IMR-90 (cell line): ENCODE measurements around the gene TMEM63A. TPM values are rescaled to one million over a fixed set of nuclear protein-coding genes. Genes with fewer than 3 reads are reported as not detected.

Experiments used
- ATAC-seq: fragments of 200-7000 bp; cut with Tn5 transposase; 2 replicates; pipeline ENCODE4 v1.9.1; 2020; ENCODE audit warnings: low read depth, mild to moderate bottlenecking, moderate library complexity
- BruUV-seq: library from RNA; stranded (reverse); fragments of 400-500 nt; replicated peaks from 2 replicates; lab custom pipeline; 2021; lab: Mats Ljungman, UMichigan
- CTCF ChIA-PET: fragments of 300-600 bp; formaldehyde crosslinking; extraction: SDS; loops from one replicate; lab custom pipeline; 2021; ENCODE audit warnings: antibody characterized with exemption; lab: Yijun Ruan, JAX
- POLR2A ChIA-PET: fragments of 300-600 bp; sonication (Branson Sonifier 250); formaldehyde crosslinking; loops from one replicate; lab custom pipeline; 2022; ENCODE audit warnings: antibody characterized with exemption; ENCODE audit not compliant: unreplicated experiment; lab: Charles Lee
- DNase-seq: peaks from one replicate; pipeline ENCODE4 v3.0.0; 2013
- H2AFZ ChIP-seq: replicated peaks from 2 replicates; pipeline ENCODE3; 2013; ENCODE audit warnings: low read length, mild to moderate bottlenecking; ENCODE audit not compliant: poor library complexity
- H2AK5ac ChIP-seq: 2 replicates; pipeline ENCODE4 v1.6.1; 2013; ENCODE audit warnings: low read depth, low read length, inconsistent platforms
- H2AK9ac ChIP-seq: replicated peaks from 2 replicates; pipeline ENCODE3; 2013; ENCODE audit warnings: mild to moderate bottlenecking, low read depth, low read length, moderate library complexity; ENCODE audit not compliant: poor library complexity
- H2BK120ac ChIP-seq: 2 replicates; pipeline ENCODE4 v1.6.1; 2013; ENCODE audit warnings: low read depth, low read length, inconsistent platforms
- H2BK15ac ChIP-seq: 3 replicates; pipeline ENCODE4 v1.6.1; 2013; ENCODE audit warnings: low read depth, low read length, inconsistent platforms
- H2BK20ac ChIP-seq: 2 replicates; pipeline ENCODE4 v1.6.1; 2013; ENCODE audit warnings: low read depth, mild to moderate bottlenecking, inconsistent platforms, low read length, moderate library complexity
- H2BK5ac ChIP-seq: 2 replicates; pipeline ENCODE4 v1.6.1; 2013; ENCODE audit warnings: mild to moderate bottlenecking, low read depth, low read length, inconsistent platforms; ENCODE audit not compliant: poor library complexity, severe bottlenecking
- H3K14ac ChIP-seq: replicated peaks from 2 replicates; pipeline ENCODE4 v1.6.1; 2013; ENCODE audit warnings: low read depth, low read length, inconsistent platforms
- H3K18ac ChIP-seq: 2 replicates; pipeline ENCODE4 v1.6.1; 2013; ENCODE audit warnings: low read depth, low read length, control low read depth
- H3K23ac ChIP-seq: 2 replicates; pipeline ENCODE4 v1.6.1; 2013; ENCODE audit warnings: low read depth, low read length, inconsistent platforms
- H3K27ac ChIP-seq: 2 replicates; pipeline ENCODE4 v1.5.1; 2013; ENCODE audit warnings: mild to moderate bottlenecking, control low read depth, low read length; ENCODE audit not compliant: insufficient read depth
- H3K27me3 ChIP-seq: 2 replicates; pipeline ENCODE4 v1.6.1; 2013; ENCODE audit warnings: low read length; ENCODE audit not compliant: control insufficient read depth, insufficient read depth
- H3K36me3 ChIP-seq: 2 replicates; pipeline ENCODE4 v1.6.1; 2013; ENCODE audit warnings: low read length, mixed read lengths; ENCODE audit not compliant: control insufficient read depth, insufficient read depth
- H3K4ac ChIP-seq: 2 replicates; pipeline ENCODE4 v1.6.1; 2013; ENCODE audit warnings: low read depth, low read length, inconsistent platforms
- H3K4me1 ChIP-seq: 2 replicates; pipeline ENCODE4 v1.6.1; 2013; ENCODE audit warnings: low read length, mixed read lengths; ENCODE audit not compliant: control insufficient read depth, insufficient read depth
- H3K4me2 ChIP-seq: 2 replicates; pipeline ENCODE4 v1.6.1; 2013; ENCODE audit warnings: low read depth, mild to moderate bottlenecking, control low read depth, low read length, moderate library complexity
- H3K4me3 ChIP-seq: 2 replicates; pipeline ENCODE4 v1.5.1; 2013; ENCODE audit warnings: low read depth, mild to moderate bottlenecking, control low read depth, low read length, moderate library complexity; ENCODE audit not compliant: insufficient read depth
- H3K56ac ChIP-seq: 2 replicates; pipeline ENCODE4 v1.6.1; 2013; ENCODE audit warnings: low read length, inconsistent platforms; ENCODE audit not compliant: insufficient read depth; ENCODE audit errors: extremely low read depth
- H3K79me1 ChIP-seq, 2 experiments: 2 replicates each; pipeline ENCODE4 v1.6.1; 2013; ENCODE audit warnings: low read length in 2 of 2, inconsistent platforms in 1 of 2, low read depth in 1 of 2
- H3K9ac ChIP-seq: 2 replicates; pipeline ENCODE4 v1.6.1; 2013; ENCODE audit warnings: low read depth, low read length, control low read depth
- H3K9me1 ChIP-seq: 2 replicates; pipeline ENCODE4 v1.6.1; 2013; ENCODE audit warnings: low read length, inconsistent platforms; ENCODE audit not compliant: insufficient read depth
- H3K9me3 ChIP-seq: 2 replicates; pipeline ENCODE4 v1.6.1; 2013; ENCODE audit warnings: low read length; ENCODE audit not compliant: control insufficient read depth, insufficient read depth
- H4K20me1 ChIP-seq: 2 replicates; pipeline ENCODE4 v1.6.1; 2013; ENCODE audit warnings: low read length, inconsistent platforms; ENCODE audit not compliant: insufficient read depth
- H4K5ac ChIP-seq: 2 replicates; pipeline ENCODE4 v1.6.1; 2013; ENCODE audit warnings: mild to moderate bottlenecking, low read depth, low read length, control low read depth
- H4K8ac ChIP-seq, 2 experiments: 2 replicates each; pipeline ENCODE4 v1.6.1; 2013; ENCODE audit warnings: low read depth in 2 of 2, low read length in 2 of 2, control low read depth in 1 of 2, inconsistent platforms in 1 of 2
- H4K91ac ChIP-seq: 2 replicates; pipeline ENCODE4 v1.6.1; 2013; ENCODE audit warnings: low read depth, low read length, inconsistent platforms; ENCODE audit not compliant: insufficient read depth
- CTCF ChIP-seq: conservative IDR thresholded peaks from 2 replicates; pipeline ENCODE4 v1.5.1; 2012; ENCODE audit warnings: mild to moderate bottlenecking, low read depth, low read length, improper control_type of control experiment
- MXI1 ChIP-seq: IDR thresholded peaks from 2 replicates; pipeline ENCODE4 v1.6.1; 2012; ENCODE audit warnings: low read depth, mild to moderate bottlenecking, low read length, moderate library complexity, borderline replicate concordance
- POLR2A ChIP-seq: IDR thresholded peaks from 2 replicates; pipeline ENCODE4 v1.6.1; 2012; ENCODE audit warnings: mild to moderate bottlenecking, low read depth, low read length
- RAD21 ChIP-seq: IDR thresholded peaks from 2 replicates; pipeline ENCODE4 v1.6.1; 2012; ENCODE audit warnings: low read length, improper control_type of control experiment
- RFX5 ChIP-seq: IDR thresholded peaks from 2 replicates; pipeline ENCODE4 v1.8.0; 2012; ENCODE audit warnings: low read depth, mild to moderate bottlenecking, low read length, moderate library complexity
- SMC3 ChIP-seq: fragments of 150-350 bp; IDR thresholded peaks from 2 replicates; pipeline ENCODE4 v1.6.1; 2016; ENCODE audit warnings: low read depth, mild to moderate bottlenecking, antibody characterized with exemption, low read length, moderate library complexity
- USF2 ChIP-seq: fragments of 150-350 bp; IDR thresholded peaks from 2 replicates; pipeline ENCODE4 v1.6.1; 2017; ENCODE audit warnings: mild to moderate bottlenecking, antibody characterized with exemption, low read length, low read depth
- WGBS, 2 experiments: methylation state at CpG; one replicate each; pipeline versions ENCODE4 v1.1.5 to v1.1.7; 2013; ENCODE audit warnings: missing lambda C conversion rate in 2 of 2; ENCODE audit not compliant: insufficient read length in 1 of 2; ENCODE audit errors: extremely low coverage in 2 of 2; 5-methylcytosine and 5-hydroxymethylcytosine counted together
- dilution Hi-C: fragments of 300-500 bp; cut with HindIII; formaldehyde crosslinking; loops from one replicate; pipeline ENCODE4 v1.14.3; 2018; ENCODE audit warnings: low sequenced_read_pairs; ENCODE audit not compliant: unreplicated experiment
- in situ Hi-C: fragments of 300-500 bp; cut with MboI; formaldehyde crosslinking; loops from 3 replicates; pipeline ENCODE4 v1.14.3; 2019; ENCODE audit warnings: low sequenced_read_pairs, inconsistent platforms, mixed read lengths
- intact Hi-C: fragments of 100-400 bp; cut with micrococcal nuclease; formaldehyde crosslinking; loops from 2 replicates; pipeline ENCODE4 v1.10.0; 2022
- polyA plus RNA-seq, 3 experiments: library from polyadenylated mRNA; depleted of rRNA; stranded (reverse); fragments of >200 nt; gene quantifications; 2 replicates each; pipeline ENCODE4 v1.2.3, GENCODE V29; 2012; ENCODE audit warnings: low replicate concordance in 1 of 3
- total RNA-seq: library from RNA; depleted of rRNA; stranded (reverse); fragments of >200 nt; gene quantifications from 2 replicates; pipeline ENCODE4 v1.2.3, GENCODE V29; 2012

Gene TMEM63A
- total and polyA plus RNA-seq, 2 of the 4 experiments (the other 2 are of a cell fraction): 4.7 to 23.3 TPM

GRCh38 chr1:225911191-225912130 is 29.3 kb upstream of the TMEM63A start:
- dilution Hi-C loops: no loop called here
- BruUV-seq: no TSS peak
- H3K4ac ChIP-seq: no peak overlapping the region
- no peak overlapping the region for H2AK9ac ChIP-seq
- ChIA-PET CTCF (interaction anchor here (0.6 to 2.1 kb wide), 8 partner anchors 8 to 489 kb away, joined by 3 to 11 read pairs (median 4); no protein-coding TSS in a partner anchor), POLR2A (interaction anchor here (0.6 kb wide), 1 partner anchor 437 kb away, joined by 3 read pairs; no protein-coding TSS in a partner anchor)
- TF ChIP-seq MXI1: no peak
- peak; percentile 70 for TF ChIP-seq CTCF
- no peak for TF ChIP-seq POLR2A
- TF ChIP-seq USF2: no peak
- TF ChIP-seq RFX5: no peak
- peak; percentile 74 for TF ChIP-seq RAD21
- peak; percentile 81 for TF ChIP-seq SMC3
- no peak overlapping the region for H4K5ac ChIP-seq
- no peaks in the 10 kb centered on the region for H4K20me1 ChIP-seq
- peak; percentile 95 for ATAC-seq
- H3K27me3 ChIP-seq: no peaks in the 10 kb centered on the region
- no peak overlapping the region for H3K4me2 ChIP-seq
- H2BK20ac ChIP-seq: no peak overlapping the region
- no peak overlapping the region for H2BK15ac ChIP-seq
- no peak overlapping the region for H4K91ac ChIP-seq
- H3K14ac ChIP-seq: no peak overlapping the region
- H3K23ac ChIP-seq: no peak overlapping the region
- H3K56ac ChIP-seq: no peak overlapping the region
- peak overlapping the region; percentile 32; the same call in 1 of the 2 replicates for H3K9ac ChIP-seq
- H2AK5ac ChIP-seq: no peak overlapping the region
- H3K36me3 ChIP-seq: peaks cover 1% of the 10 kb centered on the region; the same call in 1 of the 2 replicates
- peaks cover 1% of the 10 kb centered on the region; the same call in 1 of the 2 replicates for H3K4me1 ChIP-seq
- no peak overlapping the region for H3K4me3 ChIP-seq
- peak; percentile 17 for DNase-seq
- H2BK5ac ChIP-seq: no peak overlapping the region
- H2AFZ ChIP-seq: peak overlapping the region; percentile 86
- no peaks in the 10 kb centered on the region for H3K9me1 ChIP-seq
- no peaks in the 10 kb centered on the region for H3K9me3 ChIP-seq
- intact Hi-C loops: loop anchor here (1.0 kb wide), 3 partner anchors 130 to 436 kb away; partner anchors contain the start of gene SRP9
- no peaks in the 10 kb centered on the region; a peak in 1 of 4 replicates for H3K79me1 ChIP-seq
- no peak overlapping the region for H2BK120ac ChIP-seq
- no peak overlapping the region for H3K27ac ChIP-seq
- WGBS, 2 experiments: 29% methylated on average over 29 of the region's 53 CpGs; no CpG with 5 or more reads in 1 of the 2 experiments
- H4K8ac ChIP-seq: 0 out of 4 replicates have a peak overlapping the region, but pooled peaks of 1 of the 2 experiments have one; percentile 44
- in situ Hi-C loops: loop anchor here (5.0 kb wide), 1 partner anchor 439 kb away; no protein-coding TSS in a partner anchor
- H3K18ac ChIP-seq: no peak overlapping the region
